Breast epithelium (tissue), 4 donors: ENCODE results near the gene FUT7. TPM values are rescaled to one million over a fixed set of nuclear protein-coding genes. Genes with fewer than 3 reads are reported as not detected.

ENCODE experiments used
- DNase-seq, 2 donors: peaks; one replicate each; pipeline ENCODE4 v3.0.0-alpha.2; 2019; ENCODE audit warnings: low spot score in 2 of 2
- H3K27ac ChIP-seq, 2 donors: fragments of 200-600 bp; sonication (generic) in 1 of 2; one replicate each; pipeline ENCODE4 v1.5.1; 2016 to 2019; ENCODE audit warnings: mild to moderate bottlenecking in 1 of 2
- H3K27me3 ChIP-seq, 2 donors: fragments of 200-600 bp; sonication (generic) in 1 of 2; one replicate each; pipeline versions ENCODE4 v1.5.1 to v1.6.0; 2017 to 2019; ENCODE audit warnings: control low read depth in 1 of 2, mild to moderate bottlenecking in 1 of 2
- H3K36me3 ChIP-seq: fragments of 200-600 bp; one replicate; pipeline ENCODE4 v1.5.1; 2019
- H3K4me1 ChIP-seq, 2 donors: fragments of 200-600 bp; sonication (generic); one replicate each; pipeline ENCODE4 v1.5.1; 2016 to 2019; ENCODE audit warnings: control low read depth in 1 of 2
- H3K4me3 ChIP-seq, 3 donors: fragments of 200-600 bp; sonication (generic); 1 replicate in 2 of 3; 2 replicates in 1 of 3; pipeline ENCODE4 v1.5.1; 2016 to 2019; ENCODE audit warnings: mild to moderate bottlenecking in 3 of 3, moderate library complexity in 2 of 3
- H3K9me3 ChIP-seq, 2 donors: fragments of 200-600 bp; sonication (generic) in 1 of 2; one replicate each; pipeline ENCODE4 v1.5.1; 2016 to 2019; ENCODE audit warnings: control low read depth in 1 of 2
- POLR2A ChIP-seq: fragments of 450-650 bp; IDR thresholded peaks from one replicate; pipeline ENCODE4 v1.6.1; 2016; ENCODE audit warnings: antibody characterized with exemption, mild to moderate bottlenecking, moderate library complexity
- POLR2AphosphoS5 ChIP-seq, 3 donors: sonication (generic); formaldehyde crosslinking; IDR thresholded peaks; one replicate each; pipeline ENCODE4 v1.6.1; 2017; ENCODE audit warnings: antibody characterized with exemption in 3 of 3
- intact Hi-C: fragments of 100-400 bp; cut with DNase I; formaldehyde crosslinking; loops from one replicate; pipeline ENCODE4 v1.15.1; 2023; ENCODE audit warnings: low total_unique reads
- total RNA-seq, 3 donors: library from RNA; depleted of rRNA; stranded (reverse); fragments of >200 nt; gene quantifications; one replicate each; pipeline ENCODE4 v1.1.0, GENCODE V29; 2016
- TF ChIP-seq, protein P1 (sequence below), 3 donors: fragments of 450-650 bp; IDR thresholded peaks; one replicate each; pipeline ENCODE4 v1.5.1; 2016 to 2017; ENCODE audit warnings: antibody characterized with exemption in 3 of 3, mild to moderate bottlenecking in 3 of 3, moderate library complexity in 3 of 3

FUT7 gene
- total RNA-seq, 3 donors from 2014 or later = not detected

- TF ChIP-seq POLR2AphosphoS5 (IDR thresholded peaks at IDR 0.05) = no peak
- TF ChIP-seq, protein P1, sequence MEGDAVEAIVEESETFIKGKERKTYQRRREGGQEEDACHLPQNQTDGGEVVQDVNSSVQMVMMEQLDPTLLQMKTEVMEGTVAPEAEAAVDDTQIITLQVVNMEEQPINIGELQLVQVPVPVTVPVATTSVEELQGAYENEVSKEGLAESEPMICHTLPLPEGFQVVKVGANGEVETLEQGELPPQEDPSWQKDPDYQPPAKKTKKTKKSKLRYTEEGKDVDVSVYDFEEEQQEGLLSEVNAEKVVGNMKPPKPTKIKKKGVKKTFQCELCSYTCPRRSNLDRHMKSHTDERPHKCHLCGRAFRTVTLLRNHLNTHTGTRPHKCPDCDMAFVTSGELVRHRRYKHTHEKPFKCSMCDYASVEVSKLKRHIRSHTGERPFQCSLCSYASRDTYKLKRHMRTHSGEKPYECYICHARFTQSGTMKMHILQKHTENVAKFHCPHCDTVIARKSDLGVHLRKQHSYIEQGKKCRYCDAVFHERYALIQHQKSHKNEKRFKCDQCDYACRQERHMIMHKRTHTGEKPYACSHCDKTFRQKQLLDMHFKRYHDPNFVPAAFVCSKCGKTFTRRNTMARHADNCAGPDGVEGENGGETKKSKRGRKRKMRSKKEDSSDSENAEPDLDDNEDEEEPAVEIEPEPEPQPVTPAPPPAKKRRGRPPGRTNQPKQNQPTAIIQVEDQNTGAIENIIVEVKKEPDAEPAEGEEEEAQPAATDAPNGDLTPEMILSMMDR (IDR thresholded peaks at IDR 0.05) = no peak
- no peak for TF ChIP-seq POLR2A
Observed at GRCh38 chr9:137077758-137078693, 46.1 kb upstream of the FUT7 start.

GRCh38 chr9:137077010-137077747, 45.3 kb upstream of the FUT7 start, which contains the start of gene UAP1L1:
UAP1L1 (plus strand) TSS chr9:137077517; CDS start chr9:137077533, 16 bp downstream.
- no peaks in the 10 kb centered on the region for H3K9me3 ChIP-seq
- intact Hi-C loops = no loop called here
- TF ChIP-seq POLR2AphosphoS5 (IDR thresholded peaks at IDR 0.05) (peak in 1 of 3 donors; percentile 30), POLR2A (no peak)
- TF ChIP-seq, protein P1 (IDR thresholded peaks at IDR 0.05) = no peak
- H3K27ac ChIP-seq = peak within 1 kb of the TSS; percentile 21 to 63
- peaks cover 8% of the 10 kb centered on the region for H3K36me3 ChIP-seq
- H3K27me3 ChIP-seq = no peaks in the 10 kb centered on the region
- no peak for DNase-seq
- H3K4me1 ChIP-seq = peaks cover 5 to 8% of the 10 kb centered on the region in 2 donors
- peak within 1 kb of the TSS; percentile 72 to 88 (median 82) for H3K4me3 ChIP-seq

More at GRCh38 chr9:137077758-137078693, 46.1 kb upstream of the FUT7 start:
- peaks cover 8% of the 10 kb centered on the region for H3K36me3 ChIP-seq
- H3K4me1 ChIP-seq = peaks cover 5 to 8% of the 10 kb centered on the region in 2 donors
- no peak for DNase-seq
- no peaks in the 10 kb centered on the region for H3K9me3 ChIP-seq
- intact Hi-C loops = no loop called here
- H3K27ac ChIP-seq = peak overlapping the region in 1 of 2 donors; percentile 63
- H3K4me3 ChIP-seq = peak overlapping the region; percentile 72 to 88 (median 82)
- no peaks in the 10 kb centered on the region for H3K27me3 ChIP-seq

DNA sequence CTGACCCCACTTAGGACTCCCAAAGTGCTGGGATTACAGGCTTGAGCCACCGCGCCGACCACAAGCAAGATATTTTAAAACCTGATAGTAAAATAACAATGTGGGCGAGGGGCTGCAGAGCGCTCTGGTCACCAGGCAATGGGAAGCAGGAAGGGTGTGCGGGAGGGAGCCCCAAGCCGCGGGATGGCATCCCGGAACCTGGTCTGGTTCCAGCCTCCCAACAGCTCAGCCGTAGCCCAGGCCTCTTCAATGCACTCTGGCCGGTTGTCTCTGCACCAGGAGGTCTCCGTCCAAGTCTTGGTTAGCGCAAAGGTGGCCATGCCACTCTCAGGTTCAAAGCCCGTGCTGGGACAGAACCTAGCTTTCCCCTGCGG, 44.7 kb upstream of the FUT7 start:
- Histone ChIP-seq H3K9me3 (no peaks in the 10 kb centered on the region), H3K27me3 (no peaks in the 10 kb centered on the region), H3K4me1 (peaks cover 5 to 8% of the 10 kb centered on the region in 2 donors), H3K36me3 (peaks cover 8% of the 10 kb centered on the region), H3K4me3 (peak overlapping the region; percentile 72 to 88 (median 82)), H3K27ac (peak overlapping the region; percentile 21 to 63)
- TF ChIP-seq POLR2AphosphoS5 (IDR thresholded peaks at IDR 0.05) (no peak), POLR2A (no peak)
- TF ChIP-seq, protein P1 (IDR thresholded peaks at IDR 0.05) = no peak
- no peak for DNase-seq
- intact Hi-C loops = no loop called here

- intact Hi-C loops = no loop called here
- Histone ChIP-seq H3K4me3 (no peak overlapping the region), H3K27me3 (no peaks in the 10 kb centered on the region), H3K4me1 (peaks cover 11 to 15% of the 10 kb centered on the region in 2 donors), H3K36me3 (peaks cover 1% of the 10 kb centered on the region), H3K27ac (no peak overlapping the region), H3K9me3 (no peaks in the 10 kb centered on the region)
- TF ChIP-seq, protein P1 (IDR thresholded peaks at IDR 0.05) = no peak
- TF ChIP-seq POLR2AphosphoS5 (IDR thresholded peaks at IDR 0.05) = no peak
- no peak for TF ChIP-seq POLR2A
- DNase-seq = no peak
Observed at GRCh38 chr9:137075275-137075775, 43.4 kb upstream of the FUT7 start.
